HepG2 (cell line): ENCODE measurements around the gene CARMIL3. TPM values are rescaled to one million over a fixed set of nuclear protein-coding genes. Genes with fewer than 3 reads are reported as not detected.

ENCODE experiments used
- ATF3 ChIP-seq: sonication (generic); formaldehyde crosslinking; IDR thresholded peaks from 2 replicates; pipeline ENCODE4 v1.4.0; 2020; ENCODE audit warnings: missing genetic modification reagents
- BCL6 ChIP-seq: IDR thresholded peaks from 2 replicates; pipeline ENCODE4 v1.6.1; 2016; ENCODE audit warnings: missing genetic modification reagents, missing compliant biosample characterization
- BCLAF1 ChIP-seq: fragments of 450-650 bp; IDR thresholded peaks from 2 replicates; pipeline ENCODE4 v1.6.1; 2017; ENCODE audit warnings: mild to moderate bottlenecking
- CBX5 ChIP-seq: sonication (generic); formaldehyde crosslinking; IDR thresholded peaks from 2 replicates; pipeline ENCODE4 v1.4.0; 2020; ENCODE audit warnings: missing genetic modification reagents, borderline replicate concordance
- DNMT3B ChIP-seq: conservative IDR thresholded peaks from 2 replicates; pipeline ENCODE4 v1.6.1; 2016; ENCODE audit warnings: missing biosample characterization, control low read depth
- FOSL1 ChIP-seq: sonication (generic); formaldehyde crosslinking; IDR thresholded peaks from 2 replicates; pipeline ENCODE4 v1.9.0; 2021; ENCODE audit warnings: missing genetic modification reagents, borderline replicate concordance
- GATAD2A ChIP-seq: IDR thresholded peaks from 2 replicates; pipeline ENCODE4 v1.6.1; 2016
- HBP1 ChIP-seq: IDR thresholded peaks from 2 replicates; pipeline ENCODE4 v1.6.1; 2016; ENCODE audit warnings: low read depth, control low read depth
- HOXA5 ChIP-seq: sonication (generic); formaldehyde crosslinking; IDR thresholded peaks from 2 replicates; pipeline ENCODE4 v1.4.0; 2020; ENCODE audit warnings: missing genetic modification reagents
- KLF6 ChIP-seq: IDR thresholded peaks from 2 replicates; pipeline ENCODE4 v1.8.0; 2016; ENCODE audit warnings: missing biosample characterization, missing genetic modification reagents
- MAFK ChIP-seq, 2 experiments: IDR thresholded peaks in 1 of 2; conservative IDR thresholded peaks in 1 of 2; 2 replicates each; pipeline ENCODE4 v1.6.1; 2011; ENCODE audit warnings: improper control_type of control experiment in 2 of 2, low read length in 2 of 2
- RBAK ChIP-seq: sonication (generic); formaldehyde crosslinking; IDR thresholded peaks from 2 replicates; pipeline ENCODE4 v1.5.1; 2020; ENCODE audit warnings: mild to moderate bottlenecking, missing genetic modification reagents
- REPIN1 ChIP-seq: sonication (generic); formaldehyde crosslinking; IDR thresholded peaks from 2 replicates; pipeline ENCODE4 v1.8.0; 2022; ENCODE audit warnings: missing genetic modification reagents, low read depth, mild to moderate bottlenecking, borderline replicate concordance
- SKIL ChIP-seq: sonication (generic); formaldehyde crosslinking; IDR thresholded peaks from 2 replicates; pipeline ENCODE4 v1.8.0; 2022; ENCODE audit warnings: missing genetic modification reagents, mild to moderate bottlenecking, moderate library complexity, borderline replicate concordance
- TBX3 ChIP-seq: fragments of 450-650 bp; IDR thresholded peaks from 2 replicates; pipeline ENCODE4 v1.6.1; 2017; ENCODE audit warnings: antibody characterized with exemption, mild to moderate bottlenecking, inconsistent platforms, borderline replicate concordance
- ZMYM2 ChIP-seq: sonication (generic); formaldehyde crosslinking; IDR thresholded peaks from 2 replicates; pipeline ENCODE4 v1.8.0; 2022; ENCODE audit warnings: mild to moderate bottlenecking, missing genetic modification reagents
- ZNF12 ChIP-seq: sonication (generic); formaldehyde crosslinking; IDR thresholded peaks from 2 replicates; pipeline ENCODE4 v1.5.0; 2020; ENCODE audit warnings: missing genetic modification reagents
- ZNF24 ChIP-seq: fragments of 450-650 bp; IDR thresholded peaks from 2 replicates; pipeline ENCODE4 v1.6.1; 2017; ENCODE audit warnings: antibody characterized with exemption, mild to moderate bottlenecking
- ZNF605 ChIP-seq: sonication (generic); formaldehyde crosslinking; IDR thresholded peaks from 2 replicates; pipeline ENCODE4 v1.8.0; 2022; ENCODE audit warnings: mild to moderate bottlenecking, missing genetic modification reagents
- ZNF678 ChIP-seq: sonication (generic); formaldehyde crosslinking; IDR thresholded peaks from 2 replicates; pipeline ENCODE4 v1.4.0; 2020; ENCODE audit warnings: mild to moderate bottlenecking, missing genetic modification reagents
- ZNF770 ChIP-seq: sonication (generic); formaldehyde crosslinking; IDR thresholded peaks from 2 replicates; pipeline ENCODE4 v1.5.0; 2020; ENCODE audit warnings: mild to moderate bottlenecking, missing genetic modification reagents
- polyA plus RNA-seq, 8 experiments: library from polyadenylated mRNA; depleted of rRNA in 3 of 8; stranded (reverse) in 7 of 8; unstranded in 1 of 8; fragments of >200 nt; fragmentation: Illumina TruSeq in 4 of 8; extraction: Trizol in 4 of 8; gene quantifications; 2 replicates each; pipeline versions ENCODE4 v1.2.1 to v1.2.3, GENCODE V29; 2011 to 2016; ENCODE audit warnings: low read depth in 4 of 8, missing spikeins in 1 of 8, mixed read lengths in 1 of 8; ENCODE audit not compliant: insufficient read depth in 1 of 8
- total RNA-seq, 5 experiments: library from RNA; depleted of rRNA; stranded (reverse); fragments of >200 nt; fragmentation: Illumina TruSeq; extraction: Trizol; gene quantifications; 2 replicates each; pipeline ENCODE4 v1.2.3, GENCODE V29; 2016; ENCODE audit warnings: low read depth in 1 of 5

The CARMIL3 gene
- total and polyA plus RNA-seq, 2 of the 13 experiments (the other 11 are each of a cell fraction or from before 2014, with no cell fraction given): 0.27 to 0.55 TPM

- TF ChIP-seq ATF3 (CRISPR knock-in tag): peak; percentile 88
- TF ChIP-seq DNMT3B (CRISPR knock-in tag): peak; percentile 83; the same call in 1 of the 2 replicates
- TF ChIP-seq TBX3: peak; percentile 55; the same call in 1 of the 2 replicates
- TF ChIP-seq HBP1 (CRISPR knock-in tag): peak; percentile 61; the same call in 1 of the 2 replicates
- peak; percentile 84 for TF ChIP-seq FOSL1 (CRISPR knock-in tag)
- TF ChIP-seq KLF6 (CRISPR knock-in tag): 0 out of 2 replicates have a peak, but pooled peaks have one; percentile 74
- TF ChIP-seq ZNF605 (CRISPR knock-in tag): peak; percentile 35; the same call in 1 of the 2 replicates
- no peak for TF ChIP-seq ZNF24
- TF ChIP-seq RBAK (CRISPR knock-in tag): no peak
- TF ChIP-seq BCLAF1: no peak
- 0 out of 2 replicates have a peak, but pooled peaks have one; percentile 5 for TF ChIP-seq SKIL (CRISPR knock-in tag)
- TF ChIP-seq CBX5 (CRISPR knock-in tag): peak; percentile 92
- no peak for TF ChIP-seq ZNF678 (CRISPR knock-in tag)
- TF ChIP-seq ZMYM2 (CRISPR knock-in tag): 0 out of 2 replicates have a peak, but pooled peaks have one; percentile 21
- TF ChIP-seq REPIN1 (CRISPR knock-in tag): peak; percentile 100
- 0 out of 2 replicates have a peak, but pooled peaks have one; percentile 18 for TF ChIP-seq HOXA5 (CRISPR knock-in tag)
- TF ChIP-seq MAFK (conservative IDR thresholded peaks at IDR 0.05 in 1 of 2, IDR thresholded peaks at IDR 0.05 in 1 of 2; ENCODE audit: low read length in 2 of 2): peak; percentile 89 to 96
- peak; percentile 91 for TF ChIP-seq ZNF12
- no peak for TF ChIP-seq ZNF770 (CRISPR knock-in tag)
- TF ChIP-seq BCL6 (CRISPR knock-in tag): peak; percentile 33; the same call in 1 of the 2 replicates
- TF ChIP-seq GATAD2A (CRISPR knock-in tag): peak; percentile 96
Measured at GRCh38 chr14:24032727-24033418, 18.9 kb upstream of the CARMIL3 start (continued).
